GM18526 (cell line): ENCODE data around the gene RADIL.

Experiments used
- POLR2A ChIP-seq: IDR thresholded peaks from 3 replicates; pipeline ENCODE4 v1.6.1; 2011; ENCODE audit not compliant: insufficient read length; ENCODE audit errors: extremely low read depth

RADIL gene

DNA sequence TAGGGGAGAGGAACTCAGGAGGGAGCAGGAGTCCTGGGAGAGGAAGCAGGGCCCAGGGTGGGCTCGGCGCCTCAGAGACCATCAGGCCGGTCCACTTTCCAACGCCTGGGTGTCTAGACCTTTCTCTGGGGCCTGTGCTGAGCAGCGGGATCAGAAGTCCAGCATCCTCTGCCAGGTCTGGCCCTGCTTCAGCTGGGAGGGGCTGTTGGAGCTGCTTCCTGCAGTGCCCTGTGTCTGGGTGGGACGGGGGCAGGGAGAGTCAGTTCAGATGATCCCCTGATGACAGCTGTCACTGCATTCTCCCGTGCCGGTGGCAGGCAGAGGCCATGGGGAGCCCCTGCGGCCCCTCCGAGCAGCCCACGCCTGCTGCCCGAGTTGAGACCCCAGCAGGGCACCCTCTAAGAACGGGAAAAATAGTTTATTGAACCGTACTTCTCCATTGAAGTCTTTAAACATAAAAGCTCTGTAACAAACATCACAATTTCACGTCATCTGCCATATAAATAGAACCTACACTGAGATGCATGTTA is 84.7 kb downstream of the RADIL start:
- TF ChIP-seq POLR2A = no peak

GRCh38 chr7:4797858-4798705 is 85.4 kb downstream of the RADIL start:
- no peak for TF ChIP-seq POLR2A

GRCh38 chr7:4796453-4796852 is 87.1 kb downstream of the RADIL start:
- TF ChIP-seq POLR2A = no peak

DNA sequence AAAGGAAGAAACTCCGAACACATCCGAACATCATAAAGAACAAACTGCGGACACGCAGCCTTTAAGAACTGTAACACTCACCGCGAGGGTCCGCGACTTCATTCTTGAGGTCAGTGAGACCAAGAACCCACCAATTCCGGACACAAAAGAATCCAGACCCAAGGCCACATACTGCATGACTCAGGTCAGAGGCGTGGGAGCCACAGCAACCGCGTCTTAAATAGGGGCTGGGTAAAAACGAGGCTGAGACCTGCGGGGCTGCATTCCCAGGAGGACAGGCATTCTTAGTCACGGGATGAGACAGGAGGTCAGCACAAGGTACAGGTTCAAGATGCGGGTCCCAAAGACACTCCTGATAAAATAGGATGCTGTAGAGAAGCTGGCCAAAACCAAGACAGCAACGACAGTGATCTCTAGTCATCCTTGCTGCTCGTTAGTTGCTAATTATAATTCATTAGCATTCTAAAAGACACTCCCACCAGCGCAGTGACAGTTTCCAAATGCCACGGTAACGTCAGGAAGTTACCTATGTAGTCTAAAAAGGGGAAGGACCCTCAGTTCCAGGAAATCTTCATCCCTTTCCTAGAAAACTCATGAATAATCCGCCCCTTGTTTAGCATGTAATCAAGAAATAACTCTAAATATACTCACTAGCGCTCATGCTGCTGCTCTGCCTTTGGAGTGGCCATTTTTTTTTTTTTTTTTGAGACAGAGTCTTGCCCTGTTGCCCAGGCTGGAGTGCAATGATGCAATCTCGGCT is 88.7 kb downstream of the RADIL start:
- TF ChIP-seq POLR2A = no peak

DNA sequence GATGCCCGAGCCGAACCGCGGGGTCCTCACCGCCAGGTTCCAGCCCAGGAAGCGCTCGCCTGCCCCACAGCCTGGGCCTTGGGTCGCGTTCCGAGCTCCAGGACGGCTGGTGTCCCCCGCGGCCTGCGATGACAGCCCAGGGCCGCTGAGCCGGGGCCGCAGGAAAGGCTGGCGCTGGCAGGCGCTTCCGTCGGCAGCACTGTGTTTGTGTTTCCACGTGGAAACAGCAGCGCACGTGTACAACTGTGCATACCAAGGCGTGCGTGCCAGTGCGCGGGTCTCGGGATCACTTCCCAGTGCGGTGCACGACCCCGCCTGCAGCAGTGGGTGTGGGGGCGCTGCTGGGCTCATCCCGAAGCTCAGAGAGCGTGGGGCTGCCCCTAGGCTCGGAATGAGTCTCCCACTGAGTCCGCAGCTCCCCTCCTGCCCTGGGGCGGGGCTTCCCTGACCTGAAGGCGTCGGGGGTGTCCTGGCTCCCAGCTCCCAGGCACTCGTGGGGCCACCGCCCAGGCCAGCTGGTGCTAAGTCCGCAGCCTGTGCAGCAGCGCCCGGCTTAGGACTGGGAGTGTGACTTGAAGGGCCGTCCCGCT is 90.9 kb downstream of the RADIL start:
- no peak for TF ChIP-seq POLR2A

DNA sequence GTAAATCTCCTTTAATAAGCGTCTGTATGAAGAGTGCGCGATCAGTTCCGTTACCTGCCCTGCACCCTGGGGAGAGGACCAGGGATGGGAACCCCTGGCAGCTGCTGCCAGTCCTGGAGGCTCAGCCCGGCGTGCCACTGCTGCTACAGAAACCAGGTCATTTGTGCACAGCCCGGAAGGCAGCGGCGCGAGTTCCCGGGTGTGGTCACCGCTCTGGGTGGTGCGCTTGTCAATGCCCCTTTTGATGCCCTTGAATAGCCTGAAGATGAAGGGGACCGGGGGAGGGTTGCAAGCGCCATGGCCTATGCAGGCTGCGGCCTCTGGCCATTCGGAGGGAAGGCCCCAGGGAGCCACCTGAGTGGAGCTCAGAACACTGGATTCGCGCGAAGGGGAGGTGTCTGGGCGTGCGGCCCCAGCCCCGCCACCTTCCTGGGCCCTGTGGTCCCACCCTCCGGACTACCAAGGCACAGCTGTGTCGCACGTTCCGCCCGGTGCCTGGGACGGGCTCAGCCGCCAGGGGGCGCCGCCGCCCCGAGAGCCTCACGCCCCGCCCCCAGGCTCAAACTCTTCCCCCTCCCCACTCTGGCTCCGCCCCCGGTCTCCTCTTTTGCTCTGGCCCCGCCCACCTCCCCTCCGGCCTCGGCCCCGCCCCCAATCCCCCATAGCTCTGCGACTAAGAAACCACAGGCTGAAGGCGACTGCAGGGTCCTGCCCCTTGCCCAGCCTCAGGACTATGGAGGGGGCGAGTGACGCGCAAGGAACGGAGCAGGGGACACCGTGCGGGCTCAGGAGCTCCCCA is 91.6 kb downstream of the RADIL start:
- no peak for TF ChIP-seq POLR2A

- TF ChIP-seq POLR2A = no peak
Observed at GRCh38 chr7:4791101-4791737, 92.3 kb downstream of the RADIL start.

DNA sequence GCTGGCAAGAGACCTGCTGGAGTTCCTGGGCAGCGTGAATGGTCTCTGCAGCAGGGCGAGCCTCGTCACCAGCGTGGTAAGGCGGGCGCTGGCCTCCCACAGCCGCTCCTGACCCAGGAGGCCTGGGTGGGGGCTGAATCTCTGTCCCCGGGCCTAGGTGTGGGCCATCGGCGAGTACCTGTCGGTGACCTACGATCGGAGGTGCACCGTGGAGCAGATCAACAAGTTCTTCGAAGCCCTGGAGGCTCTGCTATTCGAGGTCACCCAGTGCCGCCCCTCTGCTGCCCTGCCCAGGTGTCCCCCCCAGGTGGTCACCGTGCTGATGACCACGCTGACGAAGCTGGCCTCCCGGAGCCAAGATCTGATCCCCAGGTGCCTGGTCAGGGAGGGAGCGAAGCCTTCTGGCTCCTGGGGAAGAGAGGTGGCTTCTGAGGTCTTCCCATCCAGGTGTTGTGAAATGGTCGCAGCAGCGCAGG is 93.0 kb downstream of the RADIL start:
- TF ChIP-seq POLR2A = no peak

DNA sequence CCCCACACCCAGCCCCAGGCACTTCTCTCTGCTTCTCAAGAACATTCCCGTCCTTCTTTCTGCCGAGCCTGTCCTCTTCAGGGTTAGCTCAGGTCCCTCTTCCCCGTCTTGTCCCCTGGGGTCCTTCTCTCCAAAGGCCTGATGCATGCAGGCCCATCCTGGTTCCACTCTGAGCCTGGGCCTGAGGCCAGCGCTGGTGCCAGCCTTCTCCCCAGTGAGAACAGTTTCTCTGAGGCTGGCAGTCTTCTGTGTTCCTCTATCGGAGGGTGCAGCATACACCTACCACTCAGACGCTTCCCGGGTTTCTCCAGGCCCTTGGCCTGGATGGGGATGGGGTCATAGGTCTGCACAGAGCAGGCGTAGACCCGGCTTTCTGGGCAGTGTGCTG is 93.4 kb downstream of the RADIL start:
- no peak for TF ChIP-seq POLR2A

GRCh38 chr7:4789194-4790077 is 94.1 kb downstream of the RADIL start:
- no peak for TF ChIP-seq POLR2A

DNA sequence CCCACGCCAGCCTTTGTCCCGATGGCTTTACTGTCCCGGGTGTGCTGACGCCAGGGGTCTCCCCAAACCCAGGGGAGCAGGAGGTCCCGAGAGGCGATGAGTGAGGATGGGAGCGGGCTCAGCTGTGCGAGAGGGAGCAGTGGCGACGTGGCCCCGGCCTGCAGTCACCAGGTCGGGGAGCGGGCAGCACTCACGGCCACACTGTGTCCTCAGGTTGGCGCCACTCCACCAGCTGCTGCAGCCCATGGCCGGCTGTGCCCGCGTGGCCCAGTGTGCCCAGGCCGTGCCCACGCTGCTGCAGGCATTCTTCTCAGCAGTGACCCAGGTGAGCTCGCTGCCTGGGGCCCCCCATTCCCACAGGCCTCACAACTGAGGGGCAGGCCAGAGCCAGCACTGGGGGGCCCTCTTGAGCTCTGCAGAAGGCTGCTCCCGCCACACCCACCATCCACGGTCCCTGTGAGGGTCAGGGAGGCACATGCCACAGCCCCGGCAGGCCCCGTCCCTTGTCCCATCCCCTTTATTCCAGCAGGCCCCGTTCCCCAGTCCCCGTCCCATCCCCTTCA is 94.8 kb downstream of the RADIL start:
- no peak for TF ChIP-seq POLR2A

GRCh38 chr7:4787947-4788626 is 95.4 kb downstream of the RADIL start:
- TF ChIP-seq POLR2A = no peak

DNA sequence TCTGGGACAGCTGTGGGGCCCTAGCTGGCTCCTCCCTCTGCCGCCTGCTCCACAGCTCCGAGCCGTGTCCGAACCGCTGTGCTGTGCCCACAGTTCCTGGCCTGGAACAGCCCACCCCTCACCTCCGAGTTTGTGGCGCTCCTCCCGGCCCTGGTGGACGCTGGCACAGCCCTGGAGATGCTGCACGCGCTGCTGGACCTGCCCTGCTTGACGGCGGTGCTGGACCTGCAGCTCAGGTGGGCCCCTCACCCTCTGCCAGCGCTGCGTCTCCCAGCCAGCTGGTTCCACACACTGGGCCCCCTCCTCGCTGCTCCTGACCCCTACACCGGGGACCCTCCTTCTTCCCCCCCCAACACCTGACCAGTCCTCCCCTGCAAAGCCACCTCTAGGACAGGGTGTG is 96.0 kb downstream of the RADIL start:
- no peak for TF ChIP-seq POLR2A
